HG03025 (cell line): Measurements from ENCODE around the gene HTT.

Experiments
- ATAC-seq: cut with Tn5 transposase; IDR thresholded peaks from one replicate; pipeline ENCODE4 v1.9.1; 2021; ENCODE audit warnings: mild to moderate bottlenecking, moderate library complexity; ENCODE audit not compliant: unreplicated experiment, low FRiP score

Gene HTT

GRCh38 chr4:3229964-3230363 lies 155.5 kb downstream of the HTT start:
- ATAC-seq, result no peak

GRCh38 chr4:3231471-3231870 lies 157.0 kb downstream of the HTT start:
- no peak for ATAC-seq

- ATAC-seq, result no peak
Observed at GRCh38 chr4:3232001-3232400, 157.5 kb downstream of the HTT start.

GRCh38 chr4:3232871-3233271 lies 158.4 kb downstream of the HTT start:
- no peak for ATAC-seq

GRCh38 chr4:3233391-3234071 lies 159.1 kb downstream of the HTT start:
- no peak for ATAC-seq

- ATAC-seq, result no peak
Observed at GRCh38 chr4:3234171-3235029, 159.9 kb downstream of the HTT start.

GRCh38 chr4:3235030-3235345 lies 160.5 kb downstream of the HTT start:
- ATAC-seq, result no peak

GRCh38 chr4:3235581-3235980 lies 161.1 kb downstream of the HTT start:
- ATAC-seq, result no peak

GRCh38 chr4:3236326-3236878 lies 161.9 kb downstream of the HTT start:
- ATAC-seq, result no peak

- no peak for ATAC-seq
Observed at GRCh38 chr4:3237266-3237665, 162.8 kb downstream of the HTT start.

- no peak for ATAC-seq
Observed at GRCh38 chr4:3237712-3238560, 163.5 kb downstream of the HTT start.

GRCh38 chr4:3238721-3239120 lies 164.2 kb downstream of the HTT start:
- no peak for ATAC-seq

- no peak for ATAC-seq
Observed at GRCh38 chr4:3239303-3239702, 164.8 kb downstream of the HTT start.

- no peak for ATAC-seq
Observed at GRCh38 chr4:3239998-3240920, 165.8 kb downstream of the HTT start.

- no peak for ATAC-seq
Observed at GRCh38 chr4:3240936-3241522, 166.5 kb downstream of the HTT start.

GRCh38 chr4:3241898-3242524 lies 167.5 kb downstream of the HTT start:
- no peak for ATAC-seq

GRCh38 chr4:3243136-3243780 lies 168.8 kb downstream of the HTT start:
- no peak for ATAC-seq

- ATAC-seq, result no peak
Observed at GRCh38 chr4:3244002-3244401, 169.5 kb downstream of the HTT start.

- ATAC-seq, result no peak
Observed at GRCh38 chr4:3244747-3245146, 170.3 kb downstream of the HTT start.
